Measurements from ENCODE around the gene INHA.

Gene INHA

DNA sequence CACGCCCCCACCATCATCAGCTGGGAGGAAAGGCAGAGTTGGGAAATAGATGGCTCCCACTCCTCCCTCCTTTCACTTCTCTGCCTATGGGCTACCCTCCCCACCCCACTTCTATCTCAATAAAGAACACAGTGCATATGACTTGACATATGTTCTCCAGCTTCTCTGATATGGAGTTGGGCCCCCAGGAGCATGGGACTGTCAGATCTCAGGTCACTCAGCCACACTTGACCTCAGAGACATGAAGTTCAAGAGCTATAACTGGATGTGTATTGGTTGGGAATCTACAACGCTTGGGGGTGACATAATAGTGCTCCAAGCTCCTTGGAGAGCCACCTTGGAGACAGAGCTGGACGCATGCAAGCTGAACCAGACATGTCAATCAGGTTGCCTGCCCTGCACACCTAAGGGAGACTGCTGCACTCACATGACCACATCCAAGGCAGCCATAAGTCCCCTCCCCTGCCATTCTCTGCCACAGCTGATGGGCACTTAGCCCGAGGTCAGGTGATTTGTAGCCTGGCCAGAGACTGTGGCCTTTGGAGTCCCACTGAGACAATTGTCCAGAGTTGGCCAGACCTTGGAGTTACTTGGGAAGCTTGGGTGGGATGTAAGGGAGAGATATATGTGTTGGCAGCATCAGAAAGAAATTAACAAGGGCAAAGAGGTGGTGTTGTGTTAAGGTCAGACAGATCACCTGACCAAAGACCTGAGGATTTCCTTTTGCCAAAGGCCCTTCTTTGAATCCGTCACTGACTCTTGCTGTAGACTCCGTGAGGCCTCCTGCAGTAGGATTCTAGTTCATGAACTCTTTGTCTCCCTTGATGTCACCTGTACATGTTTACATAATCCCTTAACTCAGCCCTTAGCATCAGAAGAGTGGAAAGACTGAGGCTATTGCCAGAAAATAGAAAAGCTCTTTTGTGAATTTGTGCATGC is 3.7 kb downstream of the INHA start:
- DNase-seq = no peak

DNA sequence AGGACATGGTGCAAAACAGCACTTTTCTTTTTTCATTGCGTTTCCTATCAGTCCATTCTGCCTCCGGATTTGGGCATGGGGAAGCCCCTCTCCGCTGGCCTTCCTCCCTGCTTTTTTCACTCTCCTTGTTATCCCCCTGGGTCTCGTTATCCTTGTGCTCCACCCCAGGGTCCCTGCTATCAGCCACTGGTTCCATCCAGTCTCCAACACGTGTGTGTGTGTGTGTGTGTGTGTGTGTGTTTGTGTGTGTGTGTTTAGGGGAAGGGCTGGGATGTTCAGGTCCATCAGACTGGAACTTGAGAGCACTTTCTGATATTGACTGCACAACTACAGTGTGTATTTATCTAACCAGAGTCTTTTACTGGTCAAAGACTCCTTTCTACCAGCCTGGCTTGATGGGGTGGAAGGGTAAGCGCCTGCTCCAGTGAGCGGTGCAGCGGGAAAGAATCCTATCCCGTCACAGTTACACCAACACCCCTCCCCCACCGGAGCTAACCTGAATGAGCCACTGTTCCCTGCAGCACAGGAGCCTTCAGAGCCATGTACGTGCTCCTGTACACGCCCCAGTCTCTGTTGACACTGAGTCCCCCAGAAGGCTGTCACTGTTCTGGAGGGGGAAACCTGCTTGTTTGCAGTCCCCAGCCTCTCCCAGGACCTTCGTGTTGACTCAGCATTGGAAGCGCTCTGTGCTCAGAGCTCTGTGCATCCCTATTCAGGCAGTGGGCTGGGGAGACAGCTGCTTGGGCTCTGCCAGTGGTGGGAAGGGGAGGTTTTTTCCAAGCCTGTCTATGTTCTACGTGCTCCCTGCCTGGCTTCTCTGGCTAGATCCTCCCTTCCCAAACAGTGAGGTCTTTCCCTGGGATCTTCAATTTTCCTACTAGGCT is 4.6 kb downstream of the INHA start:
- DNase-seq = peak; percentile 79

DNA sequence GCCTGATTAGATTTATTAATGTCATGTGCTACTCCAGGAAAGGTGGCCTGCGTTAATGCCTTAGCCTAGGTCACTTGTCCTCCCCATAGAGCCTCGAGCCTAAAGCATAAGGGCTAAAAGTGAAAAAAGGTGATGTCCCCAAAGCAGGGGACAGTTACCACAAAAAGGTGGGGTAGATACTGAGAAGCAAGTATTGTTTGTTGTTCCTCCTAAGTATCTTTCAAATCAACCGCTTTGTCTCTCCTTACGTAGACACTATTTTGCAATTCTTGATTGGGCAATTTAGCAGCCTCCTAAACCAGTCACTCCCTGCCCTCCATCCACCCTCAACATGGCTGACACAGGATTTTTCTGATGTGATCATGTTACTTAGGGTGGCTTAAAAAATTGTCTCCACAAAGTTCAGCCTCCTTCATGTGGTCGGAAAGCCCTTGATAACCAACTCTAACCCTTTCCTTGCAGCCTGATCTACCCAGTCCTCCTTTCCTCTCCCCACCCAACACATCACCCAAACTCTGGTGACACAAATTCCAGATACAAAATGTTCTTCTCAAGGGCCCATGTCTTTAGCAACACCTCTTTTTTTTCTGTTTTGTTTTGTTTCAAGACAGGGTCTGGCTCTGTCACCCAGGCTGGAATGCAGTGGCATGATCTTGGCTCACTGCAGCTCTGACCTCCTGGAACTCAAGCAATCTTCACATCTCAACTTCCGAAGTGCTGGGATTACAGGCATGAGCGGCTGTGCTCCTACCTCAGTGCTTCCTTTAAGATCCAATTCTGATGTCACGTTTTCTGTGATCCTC is 6.9 kb downstream of the INHA start:
- no peak for DNase-seq

DNA sequence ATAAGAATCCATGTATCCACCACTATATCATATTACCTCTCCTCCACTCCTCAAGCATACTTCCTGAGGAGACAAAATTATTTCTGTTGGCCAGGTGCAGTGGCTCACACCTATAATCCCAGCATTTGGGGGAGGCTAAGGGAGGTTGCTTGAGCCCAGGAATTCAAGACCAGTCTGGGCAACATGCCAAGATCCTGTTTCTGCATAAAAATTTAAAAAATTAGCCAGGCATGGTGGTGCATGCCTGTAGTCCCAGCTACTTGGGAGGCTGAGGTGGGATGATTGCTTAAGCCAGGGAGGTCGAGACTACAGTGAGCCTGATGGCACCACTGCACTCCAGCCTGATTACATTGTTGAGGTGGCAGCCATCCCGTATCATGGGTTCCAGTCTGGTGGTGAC is 9.2 kb downstream of the INHA start:
- no peak for DNase-seq

DNA sequence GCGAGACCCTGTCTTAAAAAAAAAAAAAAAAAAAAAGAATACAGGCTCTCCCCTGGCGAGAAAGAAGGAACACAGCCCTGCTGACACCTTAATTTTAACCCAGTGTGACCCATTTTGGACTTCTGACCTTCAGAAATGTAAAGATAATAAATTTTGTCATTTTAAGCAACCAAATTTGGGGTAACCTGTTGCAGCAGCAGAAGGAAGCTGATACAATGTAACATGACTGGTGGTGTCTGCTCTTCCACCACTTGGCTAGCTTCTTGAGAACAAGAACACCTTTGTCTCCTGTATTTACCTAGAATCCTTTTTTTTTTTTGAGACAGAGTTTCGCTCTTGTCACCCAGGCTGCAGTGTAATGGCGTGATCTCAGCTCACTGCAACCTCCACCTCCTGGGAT is 19.0 kb downstream of the INHA start:
- DNase-seq = no peak

DNA sequence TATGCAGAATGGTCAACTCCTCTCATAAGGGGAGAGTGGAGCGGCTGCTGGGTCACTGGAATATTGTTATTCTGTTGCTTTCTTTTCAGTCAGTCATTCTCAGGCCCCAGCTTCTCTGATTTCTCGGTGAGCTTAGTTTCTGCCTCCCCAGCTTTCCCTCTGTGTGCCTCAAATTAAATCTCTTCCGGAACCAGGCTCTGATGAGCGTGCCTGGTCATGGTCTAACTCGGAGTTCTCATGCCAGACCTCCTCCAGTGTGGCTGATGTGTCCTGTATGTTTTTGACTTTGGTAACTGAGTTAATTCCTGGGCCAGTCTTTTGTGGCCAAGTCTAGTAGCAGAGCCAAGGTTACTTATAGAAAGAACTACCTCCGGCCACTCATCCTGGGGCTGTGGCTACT is 20.6 kb downstream of the INHA start:
- DNase-seq = no peak

DNA sequence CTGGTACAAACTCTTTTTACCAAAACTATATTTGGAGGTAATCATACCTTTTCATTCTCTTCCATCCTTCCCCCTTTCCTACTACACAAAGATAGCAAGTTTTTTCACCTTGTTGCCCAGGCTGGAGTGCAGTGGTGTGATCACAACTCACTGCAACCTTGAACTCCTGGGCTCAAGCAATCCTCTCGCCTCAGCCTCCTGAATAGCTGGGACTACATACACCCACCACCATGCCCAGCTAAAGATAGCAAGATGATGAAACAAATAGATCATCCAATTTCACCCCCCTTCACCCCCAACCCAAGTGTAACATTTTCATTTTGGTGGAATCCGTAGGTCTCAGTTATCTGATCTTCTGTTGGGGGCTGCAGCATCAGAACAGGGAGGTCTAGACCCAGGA is 21.0 kb downstream of the INHA start:
- DNase-seq = no peak

DNA sequence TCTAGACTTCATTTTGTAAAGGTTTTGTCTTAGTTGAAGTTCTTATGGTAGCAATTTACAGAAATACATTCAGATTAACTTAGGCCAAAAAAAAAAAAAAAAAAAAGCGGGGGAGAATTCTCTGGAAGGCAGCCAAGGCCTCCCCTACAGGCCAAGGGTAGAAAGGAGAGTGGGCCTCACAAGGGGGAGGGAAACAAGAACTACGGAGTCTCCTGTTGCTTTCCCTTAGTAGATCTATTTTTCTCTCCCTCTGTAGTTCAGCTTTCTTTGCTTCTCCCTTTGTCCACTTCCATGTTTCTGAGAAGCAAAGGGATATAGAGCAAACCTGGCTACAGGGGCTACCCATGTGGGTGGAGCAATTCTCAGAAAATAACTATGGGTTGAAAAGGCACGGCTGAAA is 23.1 kb downstream of the INHA start:
- no peak for DNase-seq

DNA sequence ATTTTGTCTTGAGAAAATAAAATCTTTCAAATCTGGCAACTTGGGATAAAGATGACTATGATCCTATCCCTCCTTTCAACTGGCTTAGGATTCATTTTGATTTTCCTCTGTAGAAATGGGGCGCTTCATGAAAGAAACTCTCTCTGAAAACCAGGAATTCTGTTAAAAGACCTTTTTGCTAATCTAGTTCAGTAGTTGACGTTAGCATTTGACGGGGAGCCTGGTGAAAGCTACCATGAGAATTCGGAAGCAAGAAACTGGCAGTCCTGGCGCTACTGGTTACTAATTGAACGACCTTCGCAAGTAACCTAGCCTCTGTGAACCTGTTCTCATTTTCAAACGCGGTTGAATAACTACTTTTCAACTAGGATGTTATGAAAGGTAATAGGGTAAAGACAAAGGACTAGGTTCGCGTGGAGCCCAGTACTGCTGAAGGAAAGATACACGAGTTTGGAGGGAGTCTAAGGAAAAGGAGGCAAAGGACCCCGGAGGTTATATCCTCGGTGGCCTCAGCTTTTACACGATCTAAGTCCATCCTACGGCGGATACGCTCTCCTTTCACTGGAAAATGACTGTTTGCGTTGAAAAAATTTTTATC is 24.9 kb downstream of the INHA start:
- DNase-seq = no peak

DNA sequence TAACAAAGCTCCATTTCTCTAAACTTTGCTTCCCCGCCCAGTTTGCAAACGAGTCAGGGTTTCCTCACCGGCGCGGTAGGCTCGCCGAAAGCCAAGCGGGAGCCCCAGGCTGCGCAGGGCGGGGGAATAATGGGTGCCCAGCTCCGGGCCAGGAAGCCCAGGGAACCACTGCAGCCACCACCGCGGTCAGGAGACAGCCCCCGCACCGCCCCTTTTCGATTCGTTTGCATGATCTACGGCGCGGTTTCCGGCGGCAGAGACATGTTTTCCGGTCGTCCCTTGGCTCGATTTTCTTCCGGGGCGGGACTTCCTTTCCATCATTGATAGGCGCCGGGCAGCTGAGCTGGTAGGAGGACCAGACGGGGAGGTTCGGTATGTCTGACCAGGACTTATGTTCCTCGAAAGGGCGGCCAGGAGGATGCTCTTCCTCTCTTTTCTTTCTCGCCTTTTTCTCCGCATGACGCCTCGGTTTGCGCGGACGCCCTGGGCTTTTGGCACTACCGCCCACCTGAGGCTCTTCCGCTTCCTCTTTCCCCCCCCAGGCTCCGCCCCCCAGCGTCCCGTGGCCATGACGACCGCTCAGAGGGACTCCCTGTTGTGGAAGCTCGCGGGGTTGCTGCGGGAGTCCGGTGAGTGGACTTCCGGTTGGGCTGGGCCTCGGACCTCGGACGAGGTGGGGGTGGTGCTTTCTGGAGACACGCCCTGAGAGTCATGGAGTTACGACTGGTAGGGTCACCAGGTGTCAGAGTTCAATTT is 25.6 kb downstream of the INHA start, which contains the start of gene STK11IP:
Gene STK11IP (plus strand): TSS at position 306 of the 756 bp plus-strand sequence. CDS start 263 bp downstream, at position 569.
- peak; percentile 100 for DNase-seq

DNA sequence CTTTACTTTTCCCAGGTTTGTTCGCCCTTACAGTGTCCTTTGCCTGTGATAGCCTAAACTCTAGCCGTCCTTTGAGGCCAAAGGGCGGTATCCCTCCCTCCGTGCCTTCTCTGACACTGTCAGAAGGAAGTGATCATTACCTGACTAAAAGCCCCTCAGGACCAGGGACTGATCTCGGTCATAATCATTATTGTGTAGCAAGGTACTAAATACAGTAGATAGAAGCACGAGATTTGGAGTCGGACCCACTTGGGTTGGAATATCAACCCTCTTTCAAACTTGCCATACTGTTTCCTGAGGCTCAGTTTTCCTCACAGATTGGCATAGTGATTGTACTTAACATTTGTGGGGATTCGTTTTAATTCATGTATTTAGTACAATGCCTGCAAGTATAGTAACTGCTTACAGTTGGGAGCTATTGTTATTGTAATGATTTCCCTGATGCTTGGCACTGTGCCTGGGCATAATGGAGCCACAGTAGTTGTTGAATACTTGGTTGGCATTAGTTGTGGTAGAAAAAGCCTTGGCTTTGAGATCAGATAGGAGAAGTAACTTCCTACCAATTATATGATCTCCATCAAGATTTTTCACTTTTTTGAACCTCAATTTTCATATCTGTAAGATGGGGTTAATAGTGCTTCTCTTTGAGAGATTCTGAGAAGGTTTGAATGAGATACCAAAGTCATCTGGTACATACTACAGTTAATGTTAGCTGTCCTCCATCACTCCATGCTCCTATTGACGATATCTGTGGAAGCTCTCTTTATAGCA is 26.4 kb downstream of the INHA start:
- DNase-seq = no peak

DNA sequence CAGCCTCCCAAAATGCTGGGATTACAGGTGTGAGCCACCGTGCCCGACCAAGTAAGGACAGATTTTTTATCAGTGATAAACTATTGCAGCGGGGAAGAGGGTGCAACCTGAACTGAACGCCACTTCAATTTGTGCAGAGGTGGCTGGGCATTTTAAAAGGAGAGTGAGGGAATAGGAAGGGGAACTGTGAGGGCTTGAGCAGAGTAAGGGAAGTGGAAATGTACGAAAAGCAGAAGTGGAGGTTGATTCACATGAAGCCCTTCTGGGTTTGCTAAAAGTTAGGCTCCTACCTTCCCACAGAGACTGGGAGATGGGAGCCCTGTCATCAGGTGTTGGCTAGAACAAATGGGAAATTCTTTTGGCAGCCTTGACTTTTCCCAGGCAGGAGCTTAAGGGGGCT is 31.7 kb downstream of the INHA start:
- DNase-seq = no peak

DNA sequence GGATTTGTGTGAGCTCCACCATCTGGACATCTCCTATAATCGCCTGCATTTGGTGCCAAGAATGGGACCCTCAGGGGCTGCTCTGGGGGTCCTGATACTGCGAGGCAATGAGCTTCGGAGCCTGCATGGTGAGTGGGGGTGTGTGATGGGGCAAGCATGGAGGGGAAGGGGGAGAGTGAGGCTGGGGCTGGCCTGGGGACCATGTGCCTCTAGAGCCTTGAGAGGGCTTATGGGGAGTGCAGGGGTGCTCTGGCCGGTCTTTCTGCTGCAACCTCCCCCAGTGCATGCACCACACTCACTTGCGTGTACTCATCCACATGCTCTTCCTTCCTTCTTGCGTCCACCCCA is 33.5 kb downstream of the INHA start:
- DNase-seq = no peak

DNA sequence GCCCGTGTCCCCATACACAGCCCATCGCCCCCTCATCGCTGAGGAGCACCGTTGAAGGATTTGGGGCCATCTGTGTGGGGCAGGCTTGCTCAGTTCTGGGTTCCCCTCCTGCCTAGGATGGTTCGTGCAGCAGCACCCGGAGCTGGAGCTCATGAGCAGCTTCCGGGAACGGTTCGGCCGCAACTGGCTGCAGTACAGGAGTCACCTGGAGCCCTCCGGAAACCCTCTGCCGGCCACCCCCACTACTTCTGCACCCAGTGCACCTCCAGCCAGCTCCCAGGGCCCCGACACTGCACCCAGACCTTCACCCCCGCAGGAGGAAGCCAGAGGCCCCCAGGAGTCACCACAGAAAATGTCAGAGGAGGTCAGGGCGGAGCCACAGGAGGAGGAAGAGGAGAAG is 35.8 kb downstream of the INHA start:
- DNase-seq = no peak

DNA sequence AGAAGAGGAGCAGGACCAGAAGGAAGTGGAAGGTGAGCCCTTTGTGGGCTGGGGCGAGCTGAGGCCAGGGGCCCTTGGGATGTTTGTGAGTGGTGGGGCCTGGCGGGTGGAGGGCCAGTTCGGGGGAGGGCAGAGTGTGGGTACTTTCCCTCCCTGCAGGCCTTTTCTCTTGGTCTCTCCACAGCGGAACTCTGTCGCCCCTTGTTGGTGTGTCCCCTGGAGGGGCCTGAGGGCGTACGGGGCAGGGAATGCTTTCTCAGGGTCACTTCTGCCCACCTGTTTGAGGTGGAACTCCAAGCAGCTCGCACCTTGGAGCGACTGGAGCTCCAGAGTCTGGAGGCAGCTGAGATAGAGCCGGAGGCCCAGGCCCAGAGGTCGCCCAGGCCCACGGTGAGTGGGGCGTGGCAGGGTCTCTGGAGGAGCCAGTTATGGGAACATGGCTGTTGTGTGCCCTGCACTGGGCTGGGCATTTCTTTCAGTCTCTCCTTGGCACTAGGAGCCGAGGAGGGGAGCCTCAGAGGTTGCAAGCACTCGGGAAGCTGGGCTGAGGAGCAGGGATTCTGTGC is 36.4 kb downstream of the INHA start:
- DNase-seq = no peak

DNA sequence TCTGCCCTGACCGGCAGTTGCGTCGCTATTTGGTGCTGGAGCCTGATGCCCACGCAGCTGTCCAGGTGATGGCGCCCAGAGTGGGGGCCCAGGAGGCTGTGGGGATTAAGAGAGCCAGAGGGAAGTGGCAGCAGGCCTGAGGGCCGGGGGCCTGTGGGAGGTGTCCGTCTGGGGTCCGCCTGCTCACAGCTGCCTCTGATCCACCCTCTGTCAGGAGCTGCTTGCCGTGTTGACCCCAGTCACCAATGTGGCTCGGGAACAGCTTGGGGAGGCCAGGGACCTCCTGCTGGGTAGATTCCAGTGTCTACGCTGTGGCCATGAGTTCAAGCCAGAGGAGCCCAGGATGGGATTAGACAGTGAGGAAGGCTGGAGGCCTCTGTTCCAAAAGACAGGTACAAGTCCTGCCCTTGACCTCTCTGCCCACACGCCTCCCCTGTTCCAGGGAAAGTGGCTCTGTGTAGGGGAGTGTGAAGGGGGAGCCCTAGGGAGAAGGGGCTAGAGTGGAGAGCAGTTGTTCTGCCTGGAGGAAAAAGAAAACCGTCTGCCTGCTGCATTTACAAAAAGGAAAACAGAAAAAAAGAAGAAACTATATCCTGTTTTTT is 37.1 kb downstream of the INHA start:
- DNase-seq = no peak

DNA sequence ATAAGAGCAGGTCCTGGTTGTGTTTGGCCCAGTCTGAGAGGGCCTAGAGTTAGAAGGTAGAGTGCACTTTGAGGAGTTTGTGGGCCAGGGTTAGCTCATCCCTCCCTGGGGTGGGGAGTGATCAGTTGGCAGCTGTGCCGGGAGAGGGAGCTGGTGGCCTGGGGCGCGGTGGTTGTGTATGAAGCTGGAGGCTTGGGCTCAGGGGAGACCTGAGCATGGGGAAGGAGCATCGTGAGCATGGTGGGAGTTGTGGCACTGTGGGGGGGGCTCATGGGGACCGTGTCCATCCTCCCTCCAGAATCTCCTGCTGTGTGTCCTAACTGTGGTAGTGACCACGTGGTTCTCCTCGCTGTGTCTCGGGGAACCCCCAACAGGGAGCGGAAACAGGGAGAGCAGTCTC is 39.2 kb downstream of the INHA start:
- no peak for DNase-seq

DNA sequence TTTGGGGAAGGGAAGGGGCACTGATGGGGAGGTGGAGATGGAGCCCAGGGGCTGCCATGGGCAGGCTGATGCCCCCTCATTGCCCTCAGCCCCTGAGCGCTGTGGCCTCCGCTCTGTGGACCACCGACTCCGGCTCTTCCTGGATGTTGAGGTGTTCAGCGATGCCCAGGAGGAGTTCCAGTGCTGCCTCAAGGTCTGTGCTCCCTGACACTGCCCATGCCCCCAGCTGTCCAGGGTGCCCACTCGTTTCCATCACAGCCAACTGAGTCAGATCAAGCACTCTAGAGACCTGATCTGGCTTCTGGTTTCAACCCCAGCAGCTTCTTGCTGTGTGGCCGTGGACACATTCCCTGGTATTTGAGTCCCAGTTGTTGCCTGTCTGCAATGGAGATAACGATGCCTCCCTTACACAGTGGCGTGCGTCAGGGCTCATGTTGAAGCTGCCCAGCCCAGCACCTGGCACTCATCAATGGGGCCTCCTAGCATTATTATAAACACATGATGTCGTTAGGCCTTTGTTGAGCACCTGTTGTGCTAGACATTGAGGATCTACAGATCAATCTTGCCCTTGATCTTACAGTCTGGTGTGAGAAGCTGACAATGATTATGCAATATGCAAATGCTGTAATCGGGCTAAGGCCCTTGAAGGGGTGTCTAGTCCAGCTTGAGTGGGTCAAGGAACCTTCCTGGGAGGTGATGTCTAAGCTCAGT is 39.9 kb downstream of the INHA start:
- no peak for DNase-seq

DNA sequence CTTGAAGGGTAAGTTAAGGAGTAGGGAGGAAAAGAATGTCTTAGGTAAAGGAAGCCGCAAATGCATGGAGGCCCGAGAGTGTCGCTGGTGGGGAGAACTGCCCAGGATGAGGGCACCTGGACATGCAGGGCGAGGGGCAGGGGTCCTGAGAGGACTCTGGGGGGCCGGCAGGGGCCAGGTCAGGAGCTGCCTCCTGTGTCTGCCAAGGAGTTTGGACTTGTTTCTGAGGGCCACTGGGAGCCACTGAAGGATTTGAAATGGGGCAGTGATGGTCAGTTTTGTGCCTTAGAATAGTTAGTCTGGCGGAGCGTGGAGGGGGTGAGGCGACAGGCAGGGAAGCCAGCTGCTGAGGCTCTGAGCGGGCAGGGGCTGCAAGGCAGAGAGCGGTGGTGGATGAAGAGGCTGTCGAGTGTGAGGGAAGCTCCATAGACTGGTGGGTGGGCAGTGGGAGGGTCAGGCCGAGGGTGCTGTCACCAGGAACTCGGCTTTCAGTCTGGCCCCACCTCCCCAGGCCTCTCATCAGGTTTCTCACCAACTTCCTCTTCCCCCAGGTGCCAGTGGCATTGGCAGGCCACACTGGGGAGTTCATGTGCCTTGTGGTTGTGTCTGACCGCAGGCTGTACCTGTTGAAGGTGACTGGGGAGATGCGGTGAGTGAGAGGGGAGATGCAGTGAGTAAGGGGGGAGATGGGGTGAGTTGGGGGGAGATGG is 40.6 kb downstream of the INHA start:
- no peak for DNase-seq

All from retina (tissue), 1 donor.